OCI-LY3 (cell line): ENCODE results near the gene SLC4A4.

Experiments
- H2AFZ ChIP-seq: fragments of 200-600, 300-600 bp; shearing (Covaris generic); 2 replicates; pipeline ENCODE4 v1.6.0; 2014; ENCODE audit warnings: antibody characterized with exemption, low read depth, low read length
- H3K27ac ChIP-seq: fragments of 200-600, 300-600 bp; sonication (generic); 2 replicates; pipeline ENCODE4 v1.5.1; 2014; ENCODE audit warnings: mild to moderate bottlenecking, low read length, moderate library complexity, mixed read lengths
- H3K27me3 ChIP-seq: fragments of 200-600, 300-600 bp; sonication (generic); 2 replicates; pipeline ENCODE4 v1.6.1; 2014; ENCODE audit warnings: low read depth, low read length, mixed read lengths
- H3K36me3 ChIP-seq: fragments of 200-600, 300-600 bp; sonication (generic); replicated peaks from 2 replicates; pipeline ENCODE3; 2014; ENCODE audit warnings: low read depth, low read length, mixed read lengths
- H3K4me1 ChIP-seq: fragments of 300-600, 200-600 bp; sonication (generic); 2 replicates; pipeline ENCODE4 v1.6.1; 2014; ENCODE audit warnings: low read length, mixed read lengths
- H3K4me2 ChIP-seq: fragments of 200-600, 300-600 bp; sonication (generic); 2 replicates; pipeline ENCODE4 v1.6.1; 2014; ENCODE audit warnings: low read length, mixed read lengths
- H3K4me3 ChIP-seq: fragments of 300-600, 200-600 bp; sonication (generic); 2 replicates; pipeline ENCODE4 v1.5.1; 2014; ENCODE audit warnings: antibody characterized with exemption, mild to moderate bottlenecking, low read length, moderate library complexity
- H3K79me2 ChIP-seq: fragments of 300-600, 200-600 bp; shearing (Covaris generic); 2 replicates; pipeline ENCODE4 v1.6.1; 2014; ENCODE audit warnings: mild to moderate bottlenecking, low read length, mixed read lengths
- H3K9ac ChIP-seq: fragments of 300-600, 200-600 bp; shearing (Covaris generic); 2 replicates; pipeline ENCODE4 v1.6.0; 2014; ENCODE audit warnings: mild to moderate bottlenecking, low read length, moderate library complexity
- H3K9me3 ChIP-seq: fragments of 200-600, 300-600 bp; shearing (Covaris generic); 2 replicates; pipeline ENCODE4 v1.6.1; 2014; ENCODE audit warnings: low read length, mixed read lengths; ENCODE audit not compliant: insufficient read depth
- H4K20me1 ChIP-seq: fragments of 200-600, 300-600 bp; sonication (generic); 2 replicates; pipeline ENCODE4 v1.6.1; 2016; ENCODE audit warnings: low read length, mixed read lengths; ENCODE audit not compliant: insufficient read depth
- EZH2phosphoT487 ChIP-seq: fragments of 200-600 bp; shearing (Covaris generic); IDR thresholded peaks from 2 replicates; pipeline ENCODE4 v1.6.1; 2018; ENCODE audit warnings: antibody characterized with exemption, mixed run types, low read depth
- TF ChIP-seq, protein P1 (sequence below): fragments of 200-600, 300-600 bp; sonication (generic); IDR thresholded peaks from 2 replicates; pipeline ENCODE4 v1.5.1; 2014; ENCODE audit warnings: antibody characterized with exemption, low read length, low read depth

Gene SLC4A4

DNA sequence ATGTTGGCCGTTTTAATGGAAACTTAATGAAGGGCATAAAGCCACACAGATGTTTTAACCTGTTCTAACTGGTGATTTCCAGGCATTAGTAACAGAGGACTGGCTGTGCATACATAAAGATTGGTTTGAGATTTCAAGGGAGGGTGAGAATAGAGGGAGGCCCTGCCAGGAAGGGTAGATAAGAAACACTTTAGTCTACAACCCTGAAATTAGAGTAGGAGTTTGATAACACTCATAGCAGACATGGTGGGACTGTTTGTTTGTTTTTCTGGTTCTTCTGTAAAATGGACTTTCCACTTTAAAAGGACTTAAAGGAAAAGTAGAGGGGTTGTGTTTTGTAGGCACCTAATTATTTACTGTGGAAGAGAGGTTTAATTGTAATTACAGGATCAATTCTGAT lies 16.2 kb downstream of the SLC4A4 start:
- H3K9ac ChIP-seq: no peak overlapping the region
- no peak for TF ChIP-seq EZH2phosphoT487
- TF ChIP-seq, protein P1, sequence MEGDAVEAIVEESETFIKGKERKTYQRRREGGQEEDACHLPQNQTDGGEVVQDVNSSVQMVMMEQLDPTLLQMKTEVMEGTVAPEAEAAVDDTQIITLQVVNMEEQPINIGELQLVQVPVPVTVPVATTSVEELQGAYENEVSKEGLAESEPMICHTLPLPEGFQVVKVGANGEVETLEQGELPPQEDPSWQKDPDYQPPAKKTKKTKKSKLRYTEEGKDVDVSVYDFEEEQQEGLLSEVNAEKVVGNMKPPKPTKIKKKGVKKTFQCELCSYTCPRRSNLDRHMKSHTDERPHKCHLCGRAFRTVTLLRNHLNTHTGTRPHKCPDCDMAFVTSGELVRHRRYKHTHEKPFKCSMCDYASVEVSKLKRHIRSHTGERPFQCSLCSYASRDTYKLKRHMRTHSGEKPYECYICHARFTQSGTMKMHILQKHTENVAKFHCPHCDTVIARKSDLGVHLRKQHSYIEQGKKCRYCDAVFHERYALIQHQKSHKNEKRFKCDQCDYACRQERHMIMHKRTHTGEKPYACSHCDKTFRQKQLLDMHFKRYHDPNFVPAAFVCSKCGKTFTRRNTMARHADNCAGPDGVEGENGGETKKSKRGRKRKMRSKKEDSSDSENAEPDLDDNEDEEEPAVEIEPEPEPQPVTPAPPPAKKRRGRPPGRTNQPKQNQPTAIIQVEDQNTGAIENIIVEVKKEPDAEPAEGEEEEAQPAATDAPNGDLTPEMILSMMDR: no peak
- H3K4me1 ChIP-seq: no peaks in the 10 kb centered on the region
- H4K20me1 ChIP-seq: no peaks in the 10 kb centered on the region
- no peaks in the 10 kb centered on the region for H3K27me3 ChIP-seq
- no peak overlapping the region for H3K27ac ChIP-seq
- H2AFZ ChIP-seq: no peak overlapping the region
- H3K4me3 ChIP-seq: no peak overlapping the region
- no peak overlapping the region for H3K4me2 ChIP-seq
- no peaks in the 10 kb centered on the region for H3K9me3 ChIP-seq
- H3K79me2 ChIP-seq: no peaks in the 10 kb centered on the region
- no peaks in the 10 kb centered on the region for H3K36me3 ChIP-seq

DNA sequence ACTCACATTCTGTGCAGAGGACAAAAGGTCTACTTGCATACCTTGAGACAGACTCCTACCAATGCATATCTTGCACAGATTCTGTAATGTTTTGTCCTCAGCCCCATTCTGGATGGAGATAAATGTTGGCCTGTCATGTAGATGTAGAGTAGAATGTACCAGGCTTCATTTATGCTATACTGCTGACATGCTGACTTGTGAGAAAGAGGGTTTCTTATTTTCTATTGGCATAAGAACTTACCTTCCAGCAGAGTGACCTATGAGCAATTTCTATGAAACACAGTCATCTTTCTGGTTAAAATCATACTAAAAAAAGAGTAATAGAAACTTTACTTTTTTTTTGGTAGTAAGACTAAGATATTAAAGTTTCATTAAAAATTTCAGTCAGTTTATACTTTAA lies 17.2 kb downstream of the SLC4A4 start:
- no peaks in the 10 kb centered on the region for H3K4me1 ChIP-seq
- H3K79me2 ChIP-seq: no peaks in the 10 kb centered on the region
- H4K20me1 ChIP-seq: no peaks in the 10 kb centered on the region
- no peak overlapping the region for H3K9ac ChIP-seq
- no peak for TF ChIP-seq EZH2phosphoT487
- TF ChIP-seq, protein P1: no peak
- no peak overlapping the region for H3K4me2 ChIP-seq
- H3K9me3 ChIP-seq: no peaks in the 10 kb centered on the region
- no peaks in the 10 kb centered on the region for H3K27me3 ChIP-seq
- no peak overlapping the region for H2AFZ ChIP-seq
- no peak overlapping the region for H3K4me3 ChIP-seq
- H3K27ac ChIP-seq: no peak overlapping the region
- no peaks in the 10 kb centered on the region for H3K36me3 ChIP-seq

DNA sequence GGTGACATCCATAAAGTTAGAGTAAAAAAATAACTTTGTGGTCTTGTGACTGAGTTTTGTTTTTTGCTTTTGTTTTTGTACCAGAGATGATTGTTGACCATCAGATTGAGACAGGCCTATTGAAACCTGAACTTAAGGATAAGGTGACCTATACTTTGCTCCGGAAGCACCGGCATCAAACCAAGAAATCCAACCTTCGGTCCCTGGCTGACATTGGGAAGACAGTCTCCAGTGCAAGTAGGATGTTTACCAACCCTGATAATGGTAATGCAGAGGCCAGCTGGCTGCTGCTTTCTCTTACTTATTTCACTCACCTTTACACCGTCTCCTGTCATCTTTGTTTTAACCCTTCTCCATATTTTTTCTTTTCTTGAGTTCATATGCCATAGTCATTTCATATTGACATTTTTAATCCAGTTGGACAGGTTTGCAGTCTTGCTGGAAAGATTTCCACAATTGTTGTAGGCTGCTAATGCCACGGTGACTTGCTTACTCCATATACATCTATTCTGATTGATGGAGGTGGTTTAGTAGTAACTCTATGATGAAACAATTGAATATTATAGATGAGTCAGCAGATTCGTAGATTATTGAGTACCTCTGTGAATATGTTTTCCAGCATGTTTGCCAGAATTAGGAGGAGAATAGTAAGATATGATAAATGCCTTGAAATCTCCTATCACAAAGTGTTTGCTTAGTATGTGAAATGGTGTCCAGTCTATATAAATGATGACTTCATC lies 18.3 kb downstream of the SLC4A4 start:
- H3K4me2 ChIP-seq: no peak overlapping the region
- no peak overlapping the region for H3K27ac ChIP-seq
- H3K79me2 ChIP-seq: no peaks in the 10 kb centered on the region
- H3K36me3 ChIP-seq: no peaks in the 10 kb centered on the region
- no peaks in the 10 kb centered on the region for H4K20me1 ChIP-seq
- H3K27me3 ChIP-seq: no peaks in the 10 kb centered on the region
- TF ChIP-seq EZH2phosphoT487: no peak
- TF ChIP-seq, protein P1: no peak
- no peak overlapping the region for H3K9ac ChIP-seq
- H2AFZ ChIP-seq: no peak overlapping the region
- no peaks in the 10 kb centered on the region for H3K4me1 ChIP-seq
- no peaks in the 10 kb centered on the region for H3K9me3 ChIP-seq
- H3K4me3 ChIP-seq: no peak overlapping the region

DNA sequence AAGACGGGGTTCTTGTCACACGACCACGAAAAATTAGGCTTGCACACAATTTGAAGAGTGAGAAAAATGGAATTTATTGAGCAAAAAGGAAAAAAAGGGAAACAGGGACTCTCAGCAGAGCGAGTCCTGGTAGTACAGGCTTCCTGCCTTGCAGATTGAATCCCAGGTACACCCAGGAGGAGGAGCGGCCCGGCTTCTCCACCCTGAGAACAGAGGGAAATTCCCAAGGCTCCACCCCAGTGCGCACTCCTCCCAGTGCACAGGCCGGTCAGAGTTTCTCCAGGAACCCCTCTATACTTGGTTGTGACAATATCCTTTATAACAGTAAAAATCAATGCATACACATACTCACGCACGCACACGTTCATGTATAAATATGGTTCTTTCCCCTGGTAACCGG lies 22.0 kb downstream of the SLC4A4 start:
- Histone ChIP-seq H3K4me3 (no peak overlapping the region), H3K9ac (no peak overlapping the region), H3K4me2 (no peak overlapping the region), H3K4me1 (no peaks in the 10 kb centered on the region), H3K36me3 (no peaks in the 10 kb centered on the region), H2AFZ (no peak overlapping the region), H3K79me2 (no peaks in the 10 kb centered on the region), H3K27ac (no peak overlapping the region), H3K9me3 (no peaks in the 10 kb centered on the region), H3K27me3 (no peaks in the 10 kb centered on the region), H4K20me1 (no peaks in the 10 kb centered on the region)
- no peak for TF ChIP-seq EZH2phosphoT487
- TF ChIP-seq, protein P1: no peak
